Fibroblast of mammary gland (primary cell): ENCODE results near the gene PEX14.

Experiments
- DNase-seq: peaks from one replicate; pipeline ENCODE4 v3.0.0-alpha.2; 2010; ENCODE audit warnings: low read depth
- H3K4me3 ChIP-seq: 2 replicates; pipeline ENCODE4 v1.5.1; 2011; ENCODE audit warnings: low read depth, mild to moderate bottlenecking, low read length, moderate library complexity; ENCODE audit not compliant: control insufficient read depth
- CTCF ChIP-seq: conservative IDR thresholded peaks from 2 replicates; pipeline ENCODE4 v1.5.1; 2011; ENCODE audit warnings: low read depth, low read length, inconsistent platforms; ENCODE audit not compliant: control insufficient read depth, insufficient read depth

PEX14 gene

GRCh38 chr1:10673109-10673711, 198.5 kb downstream of the PEX14 start:
- no peak for DNase-seq
- no peak for TF ChIP-seq CTCF
- no peak overlapping the region for H3K4me3 ChIP-seq

GRCh38 chr1:10674222-10674621, 199.5 kb downstream of the PEX14 start:
- no peak for TF ChIP-seq CTCF
- H3K4me3 ChIP-seq: no peak overlapping the region
- no peak for DNase-seq

GRCh38 chr1:10674700-10675609, 200.2 kb downstream of the PEX14 start:
- no peak for DNase-seq

GRCh38 chr1:10675813-10676212, 201.1 kb downstream of the PEX14 start:
- DNase-seq: no peak
- no peak overlapping the region for H3K4me3 ChIP-seq
- no peak for TF ChIP-seq CTCF

More at GRCh38 chr1:10674700-10675609, 200.2 kb downstream of the PEX14 start:
- TF ChIP-seq CTCF: no peak
- H3K4me3 ChIP-seq: no peak overlapping the region

GRCh38 chr1:10676963-10677362, 202.2 kb downstream of the PEX14 start:
- H3K4me3 ChIP-seq: no peak overlapping the region
- TF ChIP-seq CTCF: no peak
- DNase-seq: no peak

- DNase-seq: no peak
- no peak overlapping the region for H3K4me3 ChIP-seq
- TF ChIP-seq CTCF: no peak
These were observed 203.0 kb downstream of the PEX14 start for GRCh38 chr1:10677491-10678391.
